ENCODE data around the gene GPR151.

GPR151 gene

DNA sequence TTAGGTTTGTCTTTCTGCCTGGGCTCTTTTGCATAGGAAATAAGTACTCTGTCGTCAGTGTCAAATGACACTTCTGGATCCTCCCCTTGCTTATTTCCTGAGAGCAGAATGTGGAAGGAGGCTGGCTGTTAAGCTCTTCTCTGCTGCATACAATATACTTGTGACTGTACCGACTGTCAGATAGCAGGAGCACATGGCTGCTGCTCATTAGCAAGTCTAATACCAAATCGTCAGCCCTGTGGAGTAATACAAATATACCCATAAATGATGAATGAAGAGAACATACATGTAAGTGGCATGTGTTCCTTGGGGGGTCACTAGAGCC is at the start of gene GPR151:
Gene GPR151, minus strand, starts transcription at position 40 of the 325 bp plus-strand sequence. CDS start 77 bp downstream, outside the sequence.
- TF ChIP-seq, protein P1, sequence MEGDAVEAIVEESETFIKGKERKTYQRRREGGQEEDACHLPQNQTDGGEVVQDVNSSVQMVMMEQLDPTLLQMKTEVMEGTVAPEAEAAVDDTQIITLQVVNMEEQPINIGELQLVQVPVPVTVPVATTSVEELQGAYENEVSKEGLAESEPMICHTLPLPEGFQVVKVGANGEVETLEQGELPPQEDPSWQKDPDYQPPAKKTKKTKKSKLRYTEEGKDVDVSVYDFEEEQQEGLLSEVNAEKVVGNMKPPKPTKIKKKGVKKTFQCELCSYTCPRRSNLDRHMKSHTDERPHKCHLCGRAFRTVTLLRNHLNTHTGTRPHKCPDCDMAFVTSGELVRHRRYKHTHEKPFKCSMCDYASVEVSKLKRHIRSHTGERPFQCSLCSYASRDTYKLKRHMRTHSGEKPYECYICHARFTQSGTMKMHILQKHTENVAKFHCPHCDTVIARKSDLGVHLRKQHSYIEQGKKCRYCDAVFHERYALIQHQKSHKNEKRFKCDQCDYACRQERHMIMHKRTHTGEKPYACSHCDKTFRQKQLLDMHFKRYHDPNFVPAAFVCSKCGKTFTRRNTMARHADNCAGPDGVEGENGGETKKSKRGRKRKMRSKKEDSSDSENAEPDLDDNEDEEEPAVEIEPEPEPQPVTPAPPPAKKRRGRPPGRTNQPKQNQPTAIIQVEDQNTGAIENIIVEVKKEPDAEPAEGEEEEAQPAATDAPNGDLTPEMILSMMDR (IDR thresholded peaks at IDR 0.05): no peak

DNA sequence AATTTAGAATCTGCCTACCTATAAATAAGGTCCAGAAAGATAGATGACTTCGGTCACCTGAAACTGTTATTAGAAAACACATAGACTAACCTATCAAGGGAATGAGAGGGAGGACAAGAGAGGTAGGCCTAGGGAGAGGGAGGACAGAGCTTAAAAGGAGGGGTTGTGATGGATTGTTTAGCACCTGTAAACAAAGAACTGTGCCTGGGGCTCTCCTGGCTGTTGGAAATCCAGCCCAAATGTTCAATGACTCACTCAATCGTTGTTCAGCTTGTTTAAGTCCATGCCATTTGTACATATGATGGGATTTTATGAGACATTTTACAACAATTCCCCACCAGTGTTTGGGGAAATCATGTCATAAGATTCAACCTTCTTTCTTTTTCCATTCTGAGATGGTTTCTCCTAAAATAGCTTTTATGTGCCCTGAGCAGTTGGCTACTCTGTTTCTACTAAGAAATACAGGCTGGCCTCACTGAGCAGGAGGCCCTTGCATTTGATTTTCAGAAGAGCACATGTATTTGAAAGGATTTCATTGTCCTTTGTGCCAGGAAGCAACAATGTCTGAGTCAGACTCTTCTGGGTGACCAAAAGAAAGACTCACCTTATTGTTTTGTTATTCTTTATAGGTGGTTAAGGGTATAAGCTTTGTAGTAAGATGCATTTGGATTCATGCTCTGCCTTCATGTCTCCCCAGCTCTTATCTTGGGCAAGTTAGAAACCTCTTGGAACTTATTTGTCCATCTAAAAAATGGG is 48.2 kb upstream of the GPR151 start:
- TF ChIP-seq, protein P1 (IDR thresholded peaks at IDR 0.05): no peak

GRCh38 chr5:146562461-146562860 is 46.5 kb upstream of the GPR151 start:
- TF ChIP-seq, protein P1 (IDR thresholded peaks at IDR 0.05): no peak

DNA sequence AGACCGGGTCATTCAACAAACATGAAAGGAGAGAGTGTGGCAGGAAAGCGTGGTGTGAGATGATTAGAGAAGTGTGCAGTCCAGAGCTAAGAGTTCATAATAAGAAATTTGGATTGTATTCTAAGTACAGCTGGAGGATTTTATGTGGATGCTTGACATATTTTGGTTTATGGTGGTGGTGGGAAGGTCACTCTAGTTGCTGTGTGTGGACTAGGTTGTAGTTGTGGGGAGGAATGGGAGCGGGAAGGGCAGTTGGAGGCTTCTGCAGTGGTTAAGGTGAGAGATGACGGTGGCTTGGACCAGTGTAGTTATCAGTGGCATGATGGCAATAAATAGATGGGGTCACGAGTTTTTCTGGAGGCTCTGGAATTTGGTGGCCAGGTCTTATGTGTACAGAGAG is 45.7 kb upstream of the GPR151 start:
- TF ChIP-seq, protein P1 (IDR thresholded peaks at IDR 0.05): no peak

DNA sequence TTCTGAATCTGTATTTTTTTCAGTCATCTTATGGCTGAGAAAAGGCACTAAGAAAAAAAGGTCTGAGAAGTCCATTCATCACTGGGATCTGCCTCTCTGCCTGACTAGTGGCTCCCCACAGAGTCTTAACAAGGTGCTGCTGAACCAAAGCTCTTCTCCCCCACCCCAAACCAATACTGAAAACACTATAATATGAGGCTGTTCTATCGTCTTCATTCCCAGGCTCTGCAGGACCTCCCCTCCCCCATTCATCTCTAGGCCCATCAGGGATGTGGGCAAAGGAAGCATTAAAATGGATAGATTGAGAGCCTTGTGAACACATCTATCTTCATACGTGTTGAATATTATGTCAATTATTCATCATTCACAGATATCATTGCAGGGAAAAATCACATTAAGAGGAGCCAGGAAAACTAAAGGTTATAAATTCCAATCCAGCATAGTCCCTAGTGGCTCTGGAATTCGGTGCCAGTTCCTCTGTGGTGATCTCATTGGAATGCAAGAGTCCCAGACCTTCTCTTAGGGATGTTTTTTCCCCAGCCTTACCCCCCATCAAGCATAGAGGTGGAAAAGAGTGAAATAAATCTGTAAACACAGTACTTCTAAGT is 44.3 kb upstream of the GPR151 start:
- TF ChIP-seq, protein P1 (IDR thresholded peaks at IDR 0.05): no peak

- TF ChIP-seq, protein P1 (IDR thresholded peaks at IDR 0.05): 0 out of 2 replicates have a peak, but pooled peaks have one; percentile 11
Observed at GRCh38 chr5:146556884-146557283, 40.9 kb upstream of the GPR151 start.

GRCh38 chr5:146553446-146553845 is 37.5 kb upstream of the GPR151 start:
- TF ChIP-seq, protein P1 (IDR thresholded peaks at IDR 0.05): no peak
